HepG2 (cell line): Measurements from ENCODE around the gene PKD1L1. TPM values are rescaled to one million over a fixed set of nuclear protein-coding genes. Genes with fewer than 3 reads are reported as not detected.

Experiments used
- ATAC-seq: fragments of 200-7000 bp; cut with Tn5 transposase; 3 replicates; pipeline ENCODE4 v1.9.1; 2020; ENCODE audit warnings: mild to moderate bottlenecking, moderate library complexity
- BruUV-seq: library from RNA; stranded (reverse); fragments of 400-500 nt; replicated peaks from 2 replicates; lab custom pipeline; 2021; lab: Mats Ljungman, UMichigan
- CTCF ChIA-PET: fragments of 300-600 bp; formaldehyde crosslinking; extraction: SDS; loops from one replicate; lab custom pipeline; 2021; ENCODE audit warnings: low total read pairs, inconsistent platforms, low intra/inter-chr PET ratio; lab: Yijun Ruan, JAX
- POLR2A ChIA-PET: fragments of 350-600 bp; sonication (Branson Sonifier 250); formaldehyde crosslinking; loops from one replicate; lab custom pipeline; 2020; ENCODE audit warnings: antibody characterized with exemption, inconsistent platforms; lab: Yijun Ruan, JAX
- DNase-seq: peaks from one replicate; pipeline ENCODE4 v3.0.0-alpha.2; 2015; ENCODE audit warnings: low spot score
- FAIRE-seq: peaks from 3 replicates; lab custom pipeline; 2011; peaks lifted over from hg19 to GRCh38; lab: Jason Lieb, UNC
- H2AFZ ChIP-seq: one replicate; pipeline ENCODE4 v1.6.1; 2011; ENCODE audit warnings: low read length, inconsistent platforms
- H3K27ac ChIP-seq: fragments of 300-600 bp; 3 replicates; pipeline ENCODE4 v1.8.0; 2011; ENCODE audit warnings: mixed run types, mild to moderate bottlenecking, mixed read lengths, low read length, inconsistent platforms; ENCODE audit not compliant: insufficient read depth; ENCODE audit errors: extremely low read length
- H3K27me3 ChIP-seq, 2 experiments: fragments of 200-600 bp in 1 of 2; 2 replicates in 1 of 2; 3 replicates in 1 of 2; pipeline versions ENCODE4 v1.6.0 to v1.8.0; 2011; ENCODE audit warnings: low read length in 2 of 2, mild to moderate bottlenecking in 2 of 2, moderate library complexity in 2 of 2, inconsistent platforms in 1 of 2; ENCODE audit not compliant: insufficient read depth in 2 of 2, control insufficient read depth in 1 of 2
- H3K36me3 ChIP-seq, 2 experiments: fragments of 200-600 bp in 1 of 2; replicated peaks in 1 of 2; 2 replicates in 1 of 2; 3 replicates in 1 of 2; pipeline versions ENCODE4 v1.5.1 to v1.8.0; 2011; ENCODE audit warnings: low read length in 2 of 2, inconsistent platforms in 1 of 2; ENCODE audit not compliant: insufficient read depth in 2 of 2, control insufficient read depth in 1 of 2
- H3K4me1 ChIP-seq: 2 replicates; pipeline ENCODE4 v1.5.1; 2012; ENCODE audit warnings: low read length, inconsistent platforms; ENCODE audit not compliant: insufficient read depth
- H3K4me2 ChIP-seq: 2 replicates; pipeline ENCODE4 v1.6.0; 2011; ENCODE audit warnings: low read depth, low read length, inconsistent platforms
- H3K4me3 ChIP-seq, 3 experiments: fragments of 200-600 bp in 1 of 3; sonication (generic), shearing (Covaris generic) in 1 of 3; replicated peaks in 1 of 3; 2 replicates each; pipeline ENCODE4 v1.5.1; 2011 to 2016; ENCODE audit warnings: low read length in 3 of 3, inconsistent platforms in 2 of 3, low read depth in 2 of 3, mild to moderate bottlenecking in 2 of 3, control low read depth in 1 of 3, mixed read lengths in 1 of 3; ENCODE audit not compliant: insufficient read depth in 1 of 3
- H3K79me2 ChIP-seq: one replicate; pipeline ENCODE4 v1.6.1; 2011; ENCODE audit warnings: low read length, inconsistent platforms; ENCODE audit not compliant: insufficient read depth
- H3K9ac ChIP-seq: 2 replicates; pipeline ENCODE4 v1.6.0; 2011; ENCODE audit warnings: mild to moderate bottlenecking, low read depth, low read length, inconsistent platforms; ENCODE audit not compliant: insufficient read depth
- H3K9me3 ChIP-seq: 2 replicates; pipeline ENCODE4 v1.5.1; 2012; ENCODE audit warnings: mild to moderate bottlenecking, low read length
- H4K20me1 ChIP-seq: 2 replicates; pipeline ENCODE4 v1.6.0; 2011; ENCODE audit warnings: inconsistent platforms, mild to moderate bottlenecking, low read length, moderate library complexity; ENCODE audit not compliant: insufficient read depth
- EEA1 ChIP-seq: sonication (generic); formaldehyde crosslinking; IDR thresholded peaks from 2 replicates; pipeline ENCODE4 v1.5.1; 2020; ENCODE audit warnings: mild to moderate bottlenecking, missing genetic modification reagents, borderline replicate concordance
- HHEX ChIP-seq: IDR thresholded peaks from 2 replicates; pipeline ENCODE4 v1.6.1; 2016; ENCODE audit warnings: control low read depth
- POLR2AphosphoS2 ChIP-seq: IDR thresholded peaks from 2 replicates; pipeline ENCODE4 v1.6.1; 2011; ENCODE audit warnings: low read depth, low read length, improper control_type of control experiment
- RBAK ChIP-seq: sonication (generic); formaldehyde crosslinking; IDR thresholded peaks from 2 replicates; pipeline ENCODE4 v1.5.1; 2020; ENCODE audit warnings: mild to moderate bottlenecking, missing genetic modification reagents
- RERE ChIP-seq: IDR thresholded peaks from 2 replicates; pipeline ENCODE4 v1.6.1; 2016; ENCODE audit warnings: low read depth, missing genetic modification reagents, missing compliant biosample characterization
- RNF219 ChIP-seq: sonication (generic); formaldehyde crosslinking; IDR thresholded peaks from 2 replicates; pipeline ENCODE4 v1.5.0; 2020; ENCODE audit warnings: mild to moderate bottlenecking, missing genetic modification reagents
- STAG1 ChIP-seq: sonication (generic); formaldehyde crosslinking; IDR thresholded peaks from 2 replicates; pipeline ENCODE4 v1.4.0; 2020; ENCODE audit warnings: missing genetic modification reagents
- STAT6 ChIP-seq: sonication (generic); formaldehyde crosslinking; IDR thresholded peaks from 2 replicates; pipeline ENCODE4 v1.4.0; 2020; ENCODE audit warnings: missing genetic modification reagents, mild to moderate bottlenecking, borderline replicate concordance
- SYNCRIP ChIP-seq: fragments of 200-400 bp; formaldehyde crosslinking; IDR thresholded peaks from 2 replicates; pipeline ENCODE4 v1.6.1; 2018; ENCODE audit warnings: mild to moderate bottlenecking, low read depth, low read length; ENCODE audit not compliant: insufficient read depth
- TEAD2 ChIP-seq: sonication (generic); formaldehyde crosslinking; IDR thresholded peaks from 2 replicates; pipeline ENCODE4 v1.9.0; 2021; ENCODE audit warnings: missing genetic modification reagents
- ZFP36L2 ChIP-seq: sonication (generic); formaldehyde crosslinking; IDR thresholded peaks from 2 replicates; pipeline ENCODE4 v1.4.0; 2020; ENCODE audit warnings: missing genetic modification reagents
- ZFP41 ChIP-seq: sonication (generic); formaldehyde crosslinking; IDR thresholded peaks from 2 replicates; pipeline ENCODE4 v1.4.0; 2020; ENCODE audit warnings: mild to moderate bottlenecking, missing genetic modification reagents, borderline replicate concordance
- ZFP90 ChIP-seq: sonication (generic); formaldehyde crosslinking; IDR thresholded peaks from 2 replicates; pipeline ENCODE4 v1.8.0; 2022; ENCODE audit warnings: missing genetic modification reagents, mild to moderate bottlenecking, inconsistent platforms, borderline replicate concordance
- ZNF333 ChIP-seq: sonication (generic); formaldehyde crosslinking; IDR thresholded peaks from 2 replicates; pipeline ENCODE4 v1.4.0; 2020; ENCODE audit warnings: mild to moderate bottlenecking, missing genetic modification reagents, borderline replicate concordance
- ZNF781 ChIP-seq: sonication (generic); formaldehyde crosslinking; IDR thresholded peaks from 2 replicates; pipeline ENCODE4 v1.5.1; 2020; ENCODE audit warnings: borderline replicate concordance, mild to moderate bottlenecking, missing genetic modification reagents; ENCODE audit errors: not compliant biosample characterization
- WGBS: methylation state at CpG from one replicate; pipeline ENCODE4 v1.1.6; 2017; ENCODE audit warnings: low lambda C conversion rate; 5-methylcytosine and 5-hydroxymethylcytosine counted together
- in situ Hi-C: cut with HindIII; loops from 2 replicates; pipeline ENCODE4 v1.10.0; 2017; ENCODE audit warnings: low pct_unique_long_range_greater_than_20kb; ENCODE audit not compliant: extremely low pct_ligation_motif_present
- intact Hi-C: fragments of 100-400 bp; cut with micrococcal nuclease; formaldehyde crosslinking; loops from one replicate; pipeline ENCODE4 v1.10.0; 2022; ENCODE audit not compliant: unreplicated experiment
- polyA plus RNA-seq, 8 experiments: library from polyadenylated mRNA; depleted of rRNA in 3 of 8; stranded (reverse) in 7 of 8; unstranded in 1 of 8; fragments of >200 nt; fragmentation: Illumina TruSeq in 4 of 8; extraction: Trizol in 4 of 8; gene quantifications; 2 replicates each; pipeline versions ENCODE4 v1.2.1 to v1.2.3, GENCODE V29; 2011 to 2016; ENCODE audit warnings: low read depth in 4 of 8, missing spikeins in 1 of 8, mixed read lengths in 1 of 8; ENCODE audit not compliant: insufficient read depth in 1 of 8
- total RNA-seq, 5 experiments: library from RNA; depleted of rRNA; stranded (reverse); fragments of >200 nt; fragmentation: Illumina TruSeq; extraction: Trizol; gene quantifications; 2 replicates each; pipeline ENCODE4 v1.2.3, GENCODE V29; 2016; ENCODE audit warnings: low read depth in 1 of 5

PKD1L1 gene
- total and polyA plus RNA-seq, 2 of the 13 experiments (the other 11 are each of a cell fraction or from before 2014, with no cell fraction given), result 0.01 TPM; not detected in 1

GRCh38 chr7:47766126-47766525 is 182.1 kb downstream of the PKD1L1 start:
- no peaks in the 10 kb centered on the region for H3K9me3 ChIP-seq
- intact Hi-C loops, result no loop called here
- POLR2A ChIA-PET, result interaction anchor here (3.9 to 5.0 kb wide), 2 partner anchors 10 to 19 kb away, joined by 21 to 167 read pairs; no protein-coding TSS in a partner anchor
- no peak overlapping the region for H2AFZ ChIP-seq
- H3K4me2 ChIP-seq, result no peak overlapping the region
- no peak for DNase-seq
- no TSS peak for BruUV-seq
- H3K4me1 ChIP-seq, result peaks cover 62% of the 10 kb centered on the region
- H3K79me2 ChIP-seq, result no peaks in the 10 kb centered on the region
- WGBS, result 99% methylated on average over 7 of the region's 7 CpGs
- H3K27ac ChIP-seq, result no peak overlapping the region
- H4K20me1 ChIP-seq, result no peaks in the 10 kb centered on the region
- in situ Hi-C loops, result no loop called here
- H3K36me3 ChIP-seq, result no peaks in the 10 kb centered on the region
- FAIRE-seq, result no peak
- no peak overlapping the region for H3K9ac ChIP-seq
- no peak overlapping the region for H3K4me3 ChIP-seq
- CTCF ChIA-PET, result no interaction called here
- no peaks in the 10 kb centered on the region for H3K27me3 ChIP-seq
- ATAC-seq, result no peak
- no peak for TF ChIP-seq EEA1 (CRISPR knock-in tag)
- no peak for TF ChIP-seq ZFP36L2 (CRISPR knock-in tag)
- TF ChIP-seq SYNCRIP, result no peak
- TF ChIP-seq RNF219, result no peak
- no peak for TF ChIP-seq RERE (CRISPR knock-in tag)
- TF ChIP-seq POLR2AphosphoS2, result no peak
- TF ChIP-seq ZNF781 (CRISPR knock-in tag), result no peak
- TF ChIP-seq TEAD2 (CRISPR knock-in tag), result no peak
- TF ChIP-seq HHEX (CRISPR knock-in tag), result no peak
- TF ChIP-seq ZFP41 (CRISPR knock-in tag), result no peak
- TF ChIP-seq STAG1, result no peak
- TF ChIP-seq RBAK (CRISPR knock-in tag), result no peak
- no peak for TF ChIP-seq ZNF333 (CRISPR knock-in tag)
- TF ChIP-seq STAT6, result no peak
- TF ChIP-seq ZFP90 (CRISPR knock-in tag), result no peak
